PC-9 (cell line): ENCODE data around the gene GLB1L3. TPM values are rescaled to one million over a fixed set of nuclear protein-coding genes. Genes with fewer than 3 reads are reported as not detected.
"Not testable (repeated sequence)": the region's sequence is repeated elsewhere in the genome, so short reads cannot be mapped to it uniquely, and the experiment has no call there.

Experiments
- BruUV-seq: library from RNA; stranded (reverse); fragments of 400-500 nt; replicated peaks from 2 replicates; lab custom pipeline; 2021; lab: Mats Ljungman, UMichigan
- CTCF ChIA-PET: fragments of 300-600 bp; sonication (Branson Sonifier 250); formaldehyde crosslinking; loops from one replicate; lab custom pipeline; 2022; ENCODE audit warnings: antibody characterized with exemption; lab: Charles Lee
- POLR2A ChIA-PET: fragments of 300-600 bp; sonication (Branson Sonifier 250); formaldehyde crosslinking; loops from one replicate; lab custom pipeline; 2022; ENCODE audit warnings: antibody characterized with exemption; ENCODE audit not compliant: unreplicated experiment; lab: Charles Lee
- DNase-seq, 2 experiments: peaks; one replicate each; pipeline versions ENCODE4 v3.0.0 to v3.0.0-alpha.2; 2015 to 2022; ENCODE audit warnings: mixed read lengths in 1 of 2
- H2AFZ ChIP-seq: fragments of 200-600 bp; sonication (generic); 2 replicates; pipeline ENCODE4 v1.8.1; 2017; ENCODE audit warnings: antibody characterized with exemption
- H3F3A ChIP-seq: fragments of 200-600 bp; sonication (generic); 2 replicates; pipeline ENCODE4 v1.8.1; 2017; ENCODE audit warnings: antibody characterized with exemption, mild to moderate bottlenecking, low read depth; ENCODE audit not compliant: insufficient read depth
- H3K27ac ChIP-seq: fragments of 200-600 bp; sonication (generic); 2 replicates; pipeline ENCODE4 v1.6.1; 2016; ENCODE audit warnings: mixed run types
- H3K27me3 ChIP-seq: fragments of 200-600 bp; sonication (generic); 2 replicates; pipeline ENCODE4 v1.6.1; 2016; ENCODE audit warnings: low read depth, mixed run types; ENCODE audit not compliant: insufficient read depth
- H3K36me3 ChIP-seq: fragments of 200-600 bp; sonication (generic); 2 replicates; pipeline ENCODE4 v1.6.1; 2016; ENCODE audit warnings: low read depth, mixed run types
- H3K4me1 ChIP-seq: fragments of 200-600 bp; sonication (generic); replicated peaks from 2 replicates; pipeline ENCODE4 v1.6.1; 2016; ENCODE audit warnings: mixed run types; ENCODE audit not compliant: insufficient read depth
- H3K4me2 ChIP-seq: fragments of 200-600 bp; sonication (generic); 2 replicates; pipeline ENCODE4 v1.6.1; 2017; ENCODE audit warnings: mixed run types
- H3K4me3 ChIP-seq: fragments of 200-600 bp; sonication (generic); 2 replicates; pipeline ENCODE4 v1.6.1; 2016; ENCODE audit warnings: mixed run types
- H3K79me2 ChIP-seq: fragments of 200-600 bp; sonication (generic); 2 replicates; pipeline ENCODE4 v1.6.1; 2017; ENCODE audit warnings: low read depth, mixed run types
- H3K9me2 ChIP-seq: fragments of 200-600 bp; sonication (generic); 2 replicates; pipeline ENCODE4 v1.8.1; 2017; ENCODE audit warnings: mild to moderate bottlenecking; ENCODE audit not compliant: insufficient read depth
- H3K9me3 ChIP-seq: fragments of 200-600 bp; sonication (generic); 2 replicates; pipeline ENCODE4 v1.8.1; 2016; ENCODE audit warnings: low read depth; ENCODE audit not compliant: insufficient read depth
- H4K20me1 ChIP-seq: fragments of 200-600 bp; sonication (generic); 2 replicates; pipeline ENCODE4 v1.8.1; 2017; ENCODE audit not compliant: insufficient read depth
- CTCF ChIP-seq: fragments of 200-600 bp; sonication (generic); conservative IDR thresholded peaks from 2 replicates; pipeline ENCODE4 v1.6.1; 2017; ENCODE audit warnings: mixed run types, antibody characterized with exemption, mild to moderate bottlenecking, moderate library complexity
- EZH2 ChIP-seq: fragments of 200-600 bp; sonication (generic); IDR thresholded peaks from 2 replicates; pipeline ENCODE4 v1.8.0; 2017; ENCODE audit warnings: antibody characterized with exemption, low read depth
- intact Hi-C: fragments of 100-400 bp; cut with micrococcal nuclease; formaldehyde crosslinking; loops from one replicate; pipeline ENCODE4 v1.10.0; 2022; ENCODE audit not compliant: unreplicated experiment
- total RNA-seq: library from RNA; stranded (reverse); gene quantifications from 2 replicates; pipeline ENCODE4 v1.2.3, GENCODE V29; 2021

The GLB1L3 gene
- total RNA-seq, 1 experiment from 2014 or later = not detected

DNA sequence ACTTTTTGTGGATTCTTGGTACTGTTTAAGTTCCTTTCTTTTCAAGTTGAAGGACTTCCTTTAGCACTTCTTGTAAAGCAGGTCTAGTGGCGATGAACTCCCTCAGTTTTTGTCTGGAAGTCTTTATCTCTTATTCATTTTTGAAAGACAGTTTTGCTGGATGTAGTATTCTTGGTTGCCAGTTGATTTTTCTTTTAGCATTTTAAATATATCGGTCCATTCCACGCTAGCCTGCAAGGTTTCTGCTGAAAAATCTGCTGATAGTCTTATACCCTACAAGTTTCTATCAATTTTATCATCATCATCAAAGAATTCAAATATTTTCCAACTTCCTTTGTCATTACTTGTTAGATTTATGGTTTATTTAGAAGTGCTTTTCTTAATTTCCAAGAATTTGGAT, 40.9 kb downstream of the GLB1L3 start:
- TF ChIP-seq EZH2 (no peak), CTCF (no peak)
- ChIA-PET POLR2A (interaction anchor here (0.6 kb wide), 1 partner anchor 93 kb away, joined by 3 read pairs; the partner anchor contains the start of gene NCAPD3), CTCF (no interaction called here)
- Histone ChIP-seq H3F3A (no peaks in the 10 kb centered on the region; the same call in 1 of the 2 replicates), H3K9me2 (no peaks in the 10 kb centered on the region), H3K4me3 (no peak overlapping the region), H3K79me2 (no peaks in the 10 kb centered on the region), H3K9me3 (peaks cover 6% of the 10 kb centered on the region; the same call in 1 of the 2 replicates), H3K27ac (no peak overlapping the region), H3K4me1 (no peaks in the 10 kb centered on the region), H3K27me3 (peaks cover 33% of the 10 kb centered on the region), H2AFZ (no peak overlapping the region), H3K36me3 (no peaks in the 10 kb centered on the region), H4K20me1 (no peaks in the 10 kb centered on the region), H3K4me2 (no peak overlapping the region)
- no peak for DNase-seq
- intact Hi-C loops = no loop called here
- BruUV-seq = no TSS peak

- H3K79me2 ChIP-seq, H3K36me3 ChIP-seq, H3F3A ChIP-seq, H3K9me2 ChIP-seq, H4K20me1 ChIP-seq, H3K9me3 ChIP-seq, intact Hi-C loops, BruUV-seq, DNase-seq, POLR2A ChIA-PET, H3K4me2 ChIP-seq, CTCF ChIA-PET, H3K27ac ChIP-seq, H3K4me1 ChIP-seq, H2AFZ ChIP-seq, H3K4me3 ChIP-seq: not testable (repeated sequence)
- H3K27me3 ChIP-seq = peaks cover 20% of the 10 kb centered on the region
Observed at GRCh38 chr11:134321373-134321772, 45.2 kb downstream of the GLB1L3 start.

DNA sequence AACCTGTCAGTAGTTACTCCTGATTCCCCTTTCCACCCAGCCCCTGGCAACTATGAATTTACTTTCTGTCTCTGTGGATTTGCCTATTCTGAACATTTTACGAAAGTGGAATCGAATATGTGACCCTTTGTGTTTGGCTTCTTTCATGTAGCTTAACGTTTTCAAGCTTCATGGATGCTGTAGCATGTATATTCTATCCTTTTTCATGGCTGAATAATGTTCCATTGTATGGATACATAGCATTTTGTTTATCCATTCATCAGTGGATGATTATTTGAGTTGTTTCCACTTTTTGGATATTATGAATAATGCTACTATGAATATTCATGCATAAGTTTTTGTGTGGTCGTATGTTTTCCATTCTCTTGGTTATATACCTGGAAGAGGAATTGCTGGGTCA, 46.4 kb downstream of the GLB1L3 start:
- no peaks in the 10 kb centered on the region for H3K36me3 ChIP-seq
- ChIA-PET POLR2A (no interaction called here), CTCF (no interaction called here)
- TF ChIP-seq CTCF (no peak), EZH2 (no peak)
- DNase-seq = no peak
- intact Hi-C loops = no loop called here
- H3K27me3 ChIP-seq = peaks cover 8% of the 10 kb centered on the region
- H4K20me1 ChIP-seq = no peaks in the 10 kb centered on the region
- no peaks in the 10 kb centered on the region for H3K9me3 ChIP-seq
- H3K9me2 ChIP-seq = no peaks in the 10 kb centered on the region
- no peaks in the 10 kb centered on the region for H3K4me1 ChIP-seq
- BruUV-seq = no TSS peak
- H2AFZ ChIP-seq = no peak overlapping the region
- H3F3A ChIP-seq = no peaks in the 10 kb centered on the region
- no peak overlapping the region for H3K4me2 ChIP-seq
- H3K27ac ChIP-seq = no peak overlapping the region
- no peaks in the 10 kb centered on the region for H3K79me2 ChIP-seq
- H3K4me3 ChIP-seq = no peak overlapping the region

DNA sequence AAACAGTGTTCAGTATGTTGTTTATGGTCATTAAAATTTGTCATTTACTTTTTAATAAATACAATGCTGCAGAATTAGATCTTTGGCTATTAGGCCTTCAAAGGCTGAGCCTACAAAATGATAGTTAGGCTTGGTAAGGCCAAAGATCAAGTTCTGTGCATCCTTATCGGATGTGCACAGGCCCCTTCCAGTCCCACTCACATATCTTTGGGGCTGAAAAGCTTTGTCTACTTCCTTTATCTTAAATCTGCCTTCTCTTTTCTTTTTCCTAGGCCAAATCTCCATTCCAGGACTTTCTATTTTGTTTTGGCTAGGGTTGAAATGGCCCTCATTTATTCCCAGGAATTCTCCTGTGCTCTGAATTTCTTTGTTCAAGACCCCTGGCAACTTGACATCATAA, 52.3 kb downstream of the GLB1L3 start:
- H3K27ac ChIP-seq = no peak overlapping the region
- intact Hi-C loops = no loop called here
- no peaks in the 10 kb centered on the region for H3K9me2 ChIP-seq
- H3K4me1 ChIP-seq = peaks cover 17% of the 10 kb centered on the region
- no peaks in the 10 kb centered on the region for H3K9me3 ChIP-seq
- no peaks in the 10 kb centered on the region for H3F3A ChIP-seq
- no peak for TF ChIP-seq EZH2
- TF ChIP-seq CTCF = no peak
- BruUV-seq = no TSS peak
- ChIA-PET CTCF (no interaction called here), POLR2A (interaction anchor here (0.7 kb wide), 1 partner anchor 1984 kb away, joined by 4 read pairs; no protein-coding TSS in a partner anchor)
- H3K4me3 ChIP-seq = no peak overlapping the region
- no peak overlapping the region for H2AFZ ChIP-seq
- H3K79me2 ChIP-seq = peaks cover 8% of the 10 kb centered on the region; the same call in 1 of the 2 replicates
- H4K20me1 ChIP-seq = no peaks in the 10 kb centered on the region; the same call in 1 of the 2 replicates
- H3K4me2 ChIP-seq = no peak overlapping the region
- H3K27me3 ChIP-seq = 0 out of 2 replicates have a peak, but pooled peaks cover 6% of the 10 kb centered on the region
- no peak for DNase-seq
- H3K36me3 ChIP-seq = no peaks in the 10 kb centered on the region
